Progenitor cell of endocrine pancreas (in vitro differentiated cells): ENCODE data around the gene RALGAPA1. TPM values are rescaled to one million over a fixed set of nuclear protein-coding genes. Genes with fewer than 3 reads are reported as not detected.

Experiments
- DNase-seq: peaks from one replicate; pipeline ENCODE4 v3.0.0; 2021; ENCODE audit warnings: low spot score; ENCODE audit not compliant: unreplicated experiment
- H3K27ac Mint-ChIP-seq: 2 replicates; pipeline ENCODE4 v1.8.0; 2021; ENCODE audit warnings: mild to moderate bottlenecking, moderate library complexity, mixed read lengths
- H3K27me3 Mint-ChIP-seq: 2 replicates; pipeline ENCODE4 v1.8.0; 2021; ENCODE audit warnings: mixed read lengths
- H3K36me3 Mint-ChIP-seq: 2 replicates; pipeline ENCODE4 v1.8.0; 2022; ENCODE audit warnings: mixed read lengths; ENCODE audit not compliant: insufficient read depth
- H3K4me1 Mint-ChIP-seq: 2 replicates; pipeline ENCODE4 v1.8.0; 2021; ENCODE audit warnings: low read depth, mixed read lengths
- H3K4me3 Mint-ChIP-seq: 2 replicates; pipeline ENCODE4 v1.8.0; 2021; ENCODE audit warnings: low read depth, mild to moderate bottlenecking, moderate library complexity, mixed read lengths
- H3K9me3 Mint-ChIP-seq: 2 replicates; pipeline ENCODE4 v1.8.0; 2021; ENCODE audit warnings: low read depth, mixed read lengths
- total RNA-seq: library from RNA; stranded (reverse); gene quantifications from 2 replicates; pipeline ENCODE4 v1.2.1, GENCODE V29; 2021
- TF ChIP-seq, protein P1 (sequence below): fragments of 200-600 bp; sonication (generic); IDR thresholded peaks from one replicate; pipeline ENCODE4 v1.5.0; 2021; ENCODE audit warnings: antibody characterized with exemption, mild to moderate bottlenecking; ENCODE audit not compliant: unreplicated experiment

RALGAPA1 gene
- total RNA-seq, 1 donor from 2014 or later, result 58.7 TPM

- peaks cover 5% of the 10 kb centered on the region for H3K36me3 Mint-ChIP-seq
- peak overlapping the region; percentile 64 for H3K4me3 Mint-ChIP-seq
- peaks cover 3% of the 10 kb centered on the region for H3K4me1 Mint-ChIP-seq
- peaks cover 64% of the 10 kb centered on the region for H3K27me3 Mint-ChIP-seq
- TF ChIP-seq, protein P1, sequence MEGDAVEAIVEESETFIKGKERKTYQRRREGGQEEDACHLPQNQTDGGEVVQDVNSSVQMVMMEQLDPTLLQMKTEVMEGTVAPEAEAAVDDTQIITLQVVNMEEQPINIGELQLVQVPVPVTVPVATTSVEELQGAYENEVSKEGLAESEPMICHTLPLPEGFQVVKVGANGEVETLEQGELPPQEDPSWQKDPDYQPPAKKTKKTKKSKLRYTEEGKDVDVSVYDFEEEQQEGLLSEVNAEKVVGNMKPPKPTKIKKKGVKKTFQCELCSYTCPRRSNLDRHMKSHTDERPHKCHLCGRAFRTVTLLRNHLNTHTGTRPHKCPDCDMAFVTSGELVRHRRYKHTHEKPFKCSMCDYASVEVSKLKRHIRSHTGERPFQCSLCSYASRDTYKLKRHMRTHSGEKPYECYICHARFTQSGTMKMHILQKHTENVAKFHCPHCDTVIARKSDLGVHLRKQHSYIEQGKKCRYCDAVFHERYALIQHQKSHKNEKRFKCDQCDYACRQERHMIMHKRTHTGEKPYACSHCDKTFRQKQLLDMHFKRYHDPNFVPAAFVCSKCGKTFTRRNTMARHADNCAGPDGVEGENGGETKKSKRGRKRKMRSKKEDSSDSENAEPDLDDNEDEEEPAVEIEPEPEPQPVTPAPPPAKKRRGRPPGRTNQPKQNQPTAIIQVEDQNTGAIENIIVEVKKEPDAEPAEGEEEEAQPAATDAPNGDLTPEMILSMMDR, result no peak
- H3K27ac Mint-ChIP-seq, result no peak overlapping the region
- H3K9me3 Mint-ChIP-seq, result no peaks in the 10 kb centered on the region
- peak; percentile 83 for DNase-seq
Observed at GRCh38 chr14:35534873-35535482, 274.1 kb downstream of the RALGAPA1 start.

DNA sequence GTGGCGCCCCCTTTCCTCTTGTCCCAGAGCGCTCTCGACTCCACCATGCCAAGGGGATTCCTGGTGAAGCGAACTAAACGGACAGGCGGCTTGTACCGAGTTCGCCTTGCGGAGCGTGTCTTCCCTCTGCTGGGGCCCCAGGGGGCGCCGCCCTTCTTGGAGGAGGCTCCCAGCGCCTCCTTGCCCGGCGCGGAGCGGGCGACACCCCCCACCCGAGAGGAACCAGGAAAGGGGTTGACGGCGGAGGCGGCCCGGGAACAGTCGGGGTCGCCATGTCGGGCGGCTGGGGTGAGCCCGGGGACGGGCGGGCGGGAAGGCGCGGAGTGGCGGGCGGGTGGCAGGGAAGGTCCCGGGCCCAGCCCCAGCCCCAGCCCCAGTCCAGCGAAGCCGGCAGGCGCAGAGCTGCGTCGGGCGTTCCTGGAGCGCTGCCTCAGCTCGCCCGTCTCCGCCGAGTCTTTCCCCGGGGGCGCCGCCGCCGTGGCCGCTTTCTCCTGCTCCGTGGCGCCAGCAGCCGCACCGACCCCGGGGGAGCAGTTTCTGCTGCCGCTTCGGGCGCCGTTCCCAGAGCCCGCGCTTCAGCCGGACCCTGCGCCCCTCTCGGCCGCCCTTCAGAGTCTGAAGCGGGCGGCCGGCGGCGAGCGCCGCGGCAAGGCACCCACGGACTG, 274.8 kb downstream of the RALGAPA1 start:
- TF ChIP-seq, protein P1, result no peak
- Mint-ChIP-seq H3K4me1 (peaks cover 3% of the 10 kb centered on the region), H3K27ac (no peak overlapping the region), H3K9me3 (no peaks in the 10 kb centered on the region), H3K36me3 (peaks cover 5% of the 10 kb centered on the region), H3K27me3 (peaks cover 71% of the 10 kb centered on the region), H3K4me3 (peak overlapping the region; percentile 62)
- DNase-seq, result peak; percentile 11

DNA sequence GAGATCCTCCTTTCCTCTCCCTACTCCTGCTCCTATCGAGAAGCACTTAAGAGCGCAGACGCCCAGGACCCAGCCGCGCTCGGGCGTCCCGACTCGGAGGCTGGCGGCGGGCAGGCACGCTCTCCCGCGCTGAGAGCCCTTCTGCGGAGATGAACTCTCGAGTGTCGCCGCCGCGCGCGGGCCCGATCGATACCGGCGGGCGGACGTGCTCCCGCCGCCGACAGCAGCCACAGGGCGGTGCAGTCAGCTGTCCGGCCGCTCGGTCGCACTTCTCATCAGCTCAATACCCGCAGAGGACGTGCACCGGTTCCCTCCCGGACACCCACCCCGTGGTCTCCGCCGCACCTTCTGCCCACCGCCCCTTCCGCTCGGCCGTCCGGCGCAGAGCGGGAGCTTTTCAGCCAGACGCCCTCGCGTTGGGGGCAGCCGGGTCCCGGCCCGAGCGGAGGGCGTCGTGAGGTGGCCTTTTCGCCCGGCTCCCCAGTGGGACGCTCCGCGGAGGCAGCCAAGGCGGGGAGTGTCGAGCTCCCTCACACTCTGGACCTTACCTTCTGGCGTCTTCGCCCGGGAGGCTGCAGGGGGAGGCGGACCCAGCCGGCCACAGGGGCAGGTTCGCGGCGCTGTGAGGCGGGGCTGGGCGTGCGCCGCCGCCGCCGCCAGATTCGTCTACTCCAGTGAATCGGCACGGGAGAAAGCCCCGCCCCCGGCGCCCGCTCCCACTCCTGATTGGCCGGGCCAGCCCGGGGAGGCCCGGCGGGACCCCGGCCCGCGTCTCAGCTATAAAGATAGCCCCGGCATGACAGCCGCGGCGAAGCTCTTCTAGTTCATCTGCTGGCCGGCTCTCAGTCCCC, 275.5 kb downstream of the RALGAPA1 start, which contains the start of gene INSM2:
Gene INSM2, plus strand, starts transcription at position 808 of the 851 bp plus-strand sequence. CDS start 89 bp downstream, outside the sequence.
- H3K27ac Mint-ChIP-seq, result no peak within 1 kb of the TSS
- H3K36me3 Mint-ChIP-seq, result peaks cover 5% of the 10 kb centered on the region
- peaks cover 3% of the 10 kb centered on the region for H3K4me1 Mint-ChIP-seq
- TF ChIP-seq, protein P1, result no peak
- DNase-seq, result peak; percentile 68
- H3K27me3 Mint-ChIP-seq, result peaks cover 78% of the 10 kb centered on the region
- no peaks in the 10 kb centered on the region for H3K9me3 Mint-ChIP-seq
- H3K4me3 Mint-ChIP-seq, result peak within 1 kb of the TSS; percentile 64

- TF ChIP-seq, protein P1, result no peak
- H3K27me3 Mint-ChIP-seq, result peaks cover 80% of the 10 kb centered on the region
- H3K27ac Mint-ChIP-seq, result no peak overlapping the region
- no peaks in the 10 kb centered on the region for H3K9me3 Mint-ChIP-seq
- H3K4me3 Mint-ChIP-seq, result peak overlapping the region; percentile 44
- H3K36me3 Mint-ChIP-seq, result peaks cover 2% of the 10 kb centered on the region
- H3K4me1 Mint-ChIP-seq, result peaks cover 3% of the 10 kb centered on the region
- no peak for DNase-seq
Observed at GRCh38 chr14:35532783-35533356, 276.2 kb downstream of the RALGAPA1 start.
